GM18517 (cell line): ENCODE measurements around the gene MCUB.
"Not testable (repeated sequence)": the region's sequence is repeated elsewhere in the genome, so short reads cannot be mapped to it uniquely, and the experiment has no call there.

ENCODE experiments used
- ATAC-seq: cut with Tn5 transposase; IDR thresholded peaks from one replicate; pipeline ENCODE4 v1.9.1; 2021; ENCODE audit warnings: mild to moderate bottlenecking, moderate library complexity; ENCODE audit not compliant: unreplicated experiment

MCUB gene

GRCh38 chr4:109578846-109579245 is 18.8 kb downstream of the MCUB start:
- no peak for ATAC-seq

DNA sequence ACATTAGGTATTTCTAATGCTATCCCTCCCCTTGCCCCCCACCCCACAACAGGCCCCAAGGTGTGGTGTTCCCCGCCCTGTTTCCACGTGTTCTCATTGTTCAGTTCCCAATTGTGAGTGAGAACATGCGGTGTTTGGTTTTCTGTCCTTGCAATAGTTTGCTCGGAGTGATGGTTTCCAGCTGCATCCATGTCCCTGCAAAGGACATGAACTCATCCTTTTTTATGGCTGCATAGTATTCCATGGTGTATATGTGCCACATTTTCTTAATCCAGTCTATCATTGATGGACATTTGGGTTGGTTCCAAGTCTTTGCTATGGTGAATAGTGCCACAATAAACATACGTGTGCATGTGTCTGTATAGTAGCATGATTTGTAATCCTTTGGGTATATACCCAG is 20.0 kb downstream of the MCUB start:
- not testable (repeated sequence) for ATAC-seq

GRCh38 chr4:109588176-109588575 is 28.1 kb downstream of the MCUB start:
- peak; percentile 97 for ATAC-seq

DNA sequence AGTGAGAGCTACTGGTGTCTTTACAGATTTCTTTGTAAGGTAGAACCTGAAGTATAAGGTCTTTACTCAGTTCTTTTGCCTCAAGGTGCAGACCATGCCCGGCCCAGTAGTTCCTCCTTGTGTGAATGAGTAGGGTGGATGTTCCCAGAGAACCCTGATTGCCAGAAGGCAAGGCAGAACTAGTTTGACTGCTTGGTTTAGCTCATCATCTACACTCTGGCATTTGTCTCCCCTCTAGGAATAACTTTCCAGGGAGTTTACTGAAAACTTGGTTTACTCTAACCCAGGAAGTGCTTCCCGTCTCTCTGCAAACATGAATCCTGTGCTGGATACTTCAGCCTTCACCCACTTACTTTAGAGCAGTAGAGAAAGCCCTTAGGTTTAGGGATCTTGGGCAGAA is 29.1 kb downstream of the MCUB start:
- no peak for ATAC-seq

GRCh38 chr4:109589605-109590004 is 29.6 kb downstream of the MCUB start:
- no peak for ATAC-seq

GRCh38 chr4:109590905-109591304 is 30.9 kb downstream of the MCUB start:
- ATAC-seq = no peak

- no peak for ATAC-seq
Measured at GRCh38 chr4:109592367-109592766, 32.3 kb downstream of the MCUB start.

- not testable (repeated sequence) for ATAC-seq
Measured at GRCh38 chr4:109595123-109595522, 35.1 kb downstream of the MCUB start.

DNA sequence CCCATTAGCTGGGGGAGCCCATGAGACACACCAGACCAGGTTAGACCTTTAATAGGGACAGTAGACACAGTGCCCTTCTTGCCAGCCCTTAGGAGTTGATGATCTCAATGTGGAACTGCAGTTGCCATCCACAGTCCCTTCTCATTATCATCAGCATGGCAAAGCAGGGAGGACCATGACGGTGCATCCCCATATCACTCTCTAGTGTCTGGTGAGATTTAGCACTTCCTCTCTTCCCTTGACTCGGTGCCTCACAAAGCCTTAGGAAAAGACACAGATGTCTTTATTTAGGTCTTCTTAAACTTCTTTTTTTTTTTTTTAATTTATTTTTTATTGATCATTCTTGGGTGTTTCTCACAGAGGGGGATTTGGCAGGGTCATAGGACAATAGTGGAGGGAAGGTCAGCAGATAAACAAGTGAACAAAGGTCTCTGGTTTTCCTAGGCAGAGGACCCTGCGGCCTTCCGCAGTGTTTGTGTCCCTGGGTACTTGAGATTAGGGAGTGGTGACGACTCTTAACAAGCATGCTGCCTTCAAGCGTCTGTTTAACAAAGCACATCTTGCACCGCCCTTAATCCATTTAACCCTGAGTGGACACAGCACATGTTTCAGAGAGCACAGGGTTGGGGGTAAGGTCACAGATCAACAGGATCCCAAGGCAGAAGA is 36.5 kb downstream of the MCUB start:
- not testable (repeated sequence) for ATAC-seq

DNA sequence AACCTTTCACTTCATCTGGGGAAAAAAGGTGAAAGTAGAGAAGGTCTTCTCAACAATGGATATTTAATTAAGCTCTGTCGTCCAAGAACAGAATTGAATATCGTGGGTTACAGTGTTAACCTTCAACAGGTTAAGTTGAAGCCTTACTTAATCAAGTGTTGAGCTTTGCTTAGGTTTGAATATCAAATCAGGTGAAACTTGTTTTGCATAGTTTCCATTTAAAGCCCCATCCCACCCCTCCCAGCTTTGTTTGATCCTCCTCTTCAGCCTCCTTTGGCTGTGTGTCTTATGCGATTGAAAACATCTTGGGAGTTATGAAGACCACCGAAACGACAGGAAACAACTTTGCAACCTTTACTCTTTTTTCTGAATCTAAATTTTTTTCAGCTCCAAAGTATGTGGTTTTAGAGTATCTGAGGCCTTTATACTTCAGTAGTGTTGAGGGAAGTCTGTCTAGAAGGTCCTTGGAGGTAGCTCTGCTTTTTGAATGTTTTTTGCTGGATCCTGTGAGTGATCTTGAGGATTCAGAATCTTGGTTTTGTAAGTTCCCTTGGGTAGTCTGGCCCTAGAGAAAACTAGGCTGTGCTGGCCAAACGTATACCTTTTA is 39.1 kb downstream of the MCUB start:
- ATAC-seq = no peak

DNA sequence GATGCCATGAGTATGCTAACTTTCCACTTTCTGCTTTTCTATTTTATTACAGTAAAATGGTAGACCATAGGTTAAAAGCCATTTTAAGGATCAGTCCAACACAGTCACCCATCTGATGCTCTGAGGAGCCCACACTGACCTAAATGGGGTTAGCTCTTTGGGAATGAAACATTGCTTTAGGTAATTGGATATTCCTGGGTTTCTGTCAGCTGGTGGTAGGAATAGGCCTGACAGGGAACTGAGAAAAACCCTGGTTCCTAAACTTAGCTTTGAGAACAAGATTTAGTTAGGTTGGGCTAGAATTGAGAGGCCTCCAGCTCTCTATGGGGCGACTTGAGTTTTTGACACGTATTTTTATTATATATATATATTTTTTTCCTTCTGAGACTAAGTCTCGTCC is 40.4 kb downstream of the MCUB start:
- ATAC-seq = no peak

DNA sequence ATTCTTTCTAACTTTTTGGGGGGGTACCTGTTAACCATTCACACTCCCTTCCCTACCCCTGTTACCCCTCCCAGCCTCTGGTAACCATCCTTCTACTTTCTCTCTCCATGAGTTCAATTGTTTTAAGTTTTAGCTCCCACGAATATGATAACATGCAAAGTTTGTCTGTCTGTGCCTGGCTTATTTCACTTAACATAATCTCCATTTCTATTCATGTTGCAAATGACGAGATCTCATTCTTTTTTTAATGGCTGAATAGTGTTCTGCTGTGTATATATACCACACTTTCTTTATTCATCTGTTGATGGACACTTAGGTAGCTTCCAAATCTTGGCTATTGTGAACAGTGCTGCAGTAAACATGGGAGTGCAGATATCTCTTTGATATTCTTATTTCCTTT is 41.3 kb downstream of the MCUB start:
- ATAC-seq = no peak

DNA sequence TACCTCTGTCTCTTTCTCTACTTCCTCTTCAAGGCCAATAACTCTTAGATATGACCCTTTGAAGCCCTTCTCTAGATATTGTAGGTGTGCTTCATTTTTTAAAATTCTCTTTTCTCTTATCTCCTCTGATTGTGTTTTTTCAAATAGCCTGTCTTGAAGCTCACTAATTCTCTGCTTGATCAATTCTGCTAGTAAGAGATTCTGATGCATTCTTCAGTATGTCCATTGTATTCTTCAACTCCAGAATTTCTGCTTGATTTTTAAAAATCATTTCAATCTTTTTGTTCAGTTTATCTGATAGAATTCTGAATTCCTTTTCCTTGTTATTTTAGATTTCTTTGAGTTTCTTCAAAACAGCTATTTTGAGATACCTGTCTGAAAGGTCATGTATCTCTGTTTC is 47.9 kb downstream of the MCUB start:
- no peak for ATAC-seq

GRCh38 chr4:109608879-109609278 is 48.8 kb downstream of the MCUB start:
- no peak for ATAC-seq

DNA sequence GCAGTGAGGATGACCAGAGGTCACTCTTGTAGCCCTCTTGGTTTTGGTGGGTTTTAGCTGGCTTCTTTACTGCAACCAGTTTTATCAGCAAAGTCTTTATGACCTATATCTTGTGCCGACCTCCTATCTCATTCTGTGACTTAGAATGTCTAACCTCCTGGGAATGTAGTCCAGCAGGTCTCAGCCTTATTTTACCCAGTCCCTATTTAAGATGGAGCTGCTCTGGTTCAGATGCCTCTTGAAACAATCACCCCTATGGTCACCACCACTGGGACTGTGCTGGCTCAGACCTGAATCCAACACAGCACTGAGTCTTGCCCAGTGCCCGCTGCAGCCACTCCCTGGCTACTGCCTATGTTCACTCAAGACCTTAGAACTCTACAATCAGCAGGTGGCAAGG is 49.4 kb downstream of the MCUB start:
- no peak for ATAC-seq

GRCh38 chr4:109610489-109610888 is 50.4 kb downstream of the MCUB start:
- ATAC-seq = no peak

DNA sequence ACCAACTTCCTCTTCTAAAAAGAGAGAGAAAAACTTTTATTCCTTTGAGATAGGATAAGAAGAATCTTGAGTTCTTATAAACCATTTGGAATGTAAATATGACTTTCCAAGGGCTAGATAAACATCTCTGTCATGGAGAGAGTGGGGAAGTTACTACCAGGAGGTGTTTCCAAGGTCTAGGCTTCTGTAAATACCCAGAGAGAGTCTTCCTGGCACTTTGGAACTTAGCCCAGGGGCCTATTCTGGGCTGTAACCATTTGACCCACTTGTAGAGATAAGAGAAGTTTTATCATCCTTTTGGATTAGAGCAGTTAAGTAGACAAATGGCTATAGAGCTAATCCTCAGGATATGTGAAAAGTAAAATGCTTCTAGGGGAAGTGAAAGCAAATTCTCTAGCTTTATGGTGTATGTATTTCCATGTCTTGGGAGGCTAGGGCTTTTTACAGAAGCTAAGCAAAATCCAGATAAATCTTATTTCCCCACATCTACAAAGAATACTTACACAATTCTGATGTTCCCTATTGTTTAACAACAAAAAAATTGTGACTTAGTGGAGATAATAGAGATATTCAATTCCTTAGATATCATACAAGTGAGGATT is 51.1 kb downstream of the MCUB start:
- no peak for ATAC-seq

- ATAC-seq = no peak
Measured at GRCh38 chr4:109614015-109614414, 54.0 kb downstream of the MCUB start.

DNA sequence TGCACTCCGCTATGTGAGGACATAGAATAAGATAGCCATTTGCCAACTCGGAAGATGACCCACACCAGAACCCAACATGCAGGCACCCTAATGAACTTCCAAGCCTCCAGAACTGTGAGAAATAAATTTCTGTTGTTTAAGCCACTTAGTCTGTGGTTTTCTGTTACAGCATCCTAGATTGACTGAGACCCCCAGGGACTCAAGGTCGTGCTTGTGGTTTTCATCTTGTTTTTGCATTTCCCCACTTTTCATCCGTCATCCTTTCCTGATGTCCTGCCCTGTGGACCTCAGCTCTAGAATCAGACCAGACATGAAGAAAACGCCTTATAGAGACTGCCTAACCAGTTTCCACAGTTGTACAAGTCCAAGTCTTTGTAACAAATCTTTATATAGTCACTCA is 54.4 kb downstream of the MCUB start:
- ATAC-seq = no peak

DNA sequence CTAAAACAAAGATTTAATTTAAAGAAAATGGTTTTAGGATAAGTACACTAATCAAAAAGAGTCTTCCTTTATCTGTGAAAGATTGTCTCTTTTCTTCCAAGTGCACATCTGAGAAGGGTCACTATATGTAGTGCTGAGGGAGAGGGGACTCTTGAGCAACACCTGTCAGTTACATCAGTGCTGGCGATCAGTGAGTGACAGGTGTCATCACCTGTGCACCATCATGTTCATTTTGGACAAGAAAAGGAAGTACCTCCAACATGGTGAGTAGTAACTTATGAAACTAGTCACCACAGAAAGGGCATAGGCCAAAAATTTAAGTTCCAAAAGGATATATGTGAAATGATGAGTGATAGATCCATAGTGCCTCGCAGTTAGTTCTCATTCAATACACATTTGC is 55.7 kb downstream of the MCUB start:
- ATAC-seq = no peak

- ATAC-seq = no peak
Measured at GRCh38 chr4:109616243-109616642, 56.2 kb downstream of the MCUB start.

DNA sequence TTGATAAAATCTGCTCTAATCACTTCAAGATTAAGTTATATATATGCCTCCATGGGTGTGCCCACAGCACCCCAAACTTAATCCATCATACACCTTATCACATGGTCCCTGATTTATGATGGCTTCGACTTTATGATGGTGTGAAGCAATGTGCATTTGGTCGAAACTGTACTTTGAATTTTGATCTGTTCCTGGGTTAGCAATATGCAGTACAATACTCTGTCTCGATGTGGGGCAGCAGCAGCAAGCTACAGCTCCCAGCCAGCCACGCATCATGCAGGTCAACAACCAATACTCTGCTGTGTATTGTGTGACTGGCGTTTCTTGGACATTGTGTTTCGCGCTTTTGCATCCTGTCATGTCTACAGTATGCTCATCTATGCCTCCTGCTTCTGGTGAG is 62.6 kb downstream of the MCUB start:
- no peak for ATAC-seq

- ATAC-seq = no peak
Measured at GRCh38 chr4:109624536-109624935, 64.5 kb downstream of the MCUB start.
